ENCODE measurements around the gene CNPY2. TPM values are rescaled to one million over a fixed set of nuclear protein-coding genes. Genes with fewer than 3 reads are reported as not detected.

CNPY2 gene
- total and polyA plus RNA-seq, 4 donors = 24.6 to 163 (median 70.7) TPM

- Histone ChIP-seq H3K4me1 (ENCODE audit: control insufficient read depth in 4 of 4, insufficient read depth in 4 of 4, low read length in 3 of 4) (peaks cover 18 to 58% (median 57%) of the 10 kb centered on the region in 4 donors), H3K27me3 (ENCODE audit: control insufficient read depth in 4 of 4, insufficient read depth in 4 of 4, low read length in 3 of 4) (no peaks in the 10 kb centered on the region), H3K4me3 (ENCODE audit: low read depth in 1 of 3, low read length in 3 of 3) (no peak overlapping the region), H3K9me3 (ENCODE audit: control insufficient read depth in 4 of 4, low read length in 3 of 4) (no peaks in the 10 kb centered on the region), H3K9ac (ENCODE audit: low read depth in 1 of 2, low read length in 2 of 2) (no peak overlapping the region), H3K36me3 (ENCODE audit: control insufficient read depth in 4 of 4, insufficient read depth in 3 of 4, low read depth in 1 of 4, low read length in 3 of 4) (peaks cover 0 to 2% (median 0%) of the 10 kb centered on the region in 4 donors), H3K27ac (ENCODE audit: low read depth in 1 of 2, low read length in 2 of 2) (no peak overlapping the region)
- DNase-seq (ENCODE audit: low spot score) = no peak
- 92% methylated on average over 8 of the region's 8 CpGs for WGBS
- TF ChIP-seq HNF4A (conservative IDR thresholded peaks at IDR 0.05) (no peak), FOXA1 (IDR thresholded peaks at IDR 0.05) (no peak), RAD21 (IDR thresholded peaks at IDR 0.05) (no peak), CTCF (IDR thresholded peaks at IDR 0.05; ENCODE audit: low read depth, low read length, missing input control) (no peak), TAF1 (conservative IDR thresholded peaks at IDR 0.05) (no peak), EGR1 (IDR thresholded peaks at IDR 0.05; ENCODE audit: low read depth in 2 of 2) (no peak), RXRA (IDR thresholded peaks at IDR 0.05) (no peak), HNF4G (IDR thresholded peaks at IDR 0.05) (no peak)
These were observed 18.4 kb downstream of the CNPY2 start for GRCh38 chr12:56297400-56297799.

- H3K4me3 ChIP-seq (ENCODE audit: low read depth in 1 of 3, low read length in 3 of 3) = no peak overlapping the region
- 76% methylated on average over 5 of the region's 5 CpGs for WGBS
- H3K9me3 ChIP-seq (ENCODE audit: control insufficient read depth in 4 of 4, low read length in 3 of 4) = no peaks in the 10 kb centered on the region
- no peak for TF ChIP-seq GABPA (IDR thresholded peaks at IDR 0.05 in 1 of 2, conservative IDR thresholded peaks at IDR 0.05 in 1 of 2)
- TF ChIP-seq FOXA2 (IDR thresholded peaks at IDR 0.05) = peak; percentile 68
- TF ChIP-seq ZBTB33 (IDR thresholded peaks at IDR 0.05) = no peak
- no peak for TF ChIP-seq NR2F2 (IDR thresholded peaks at IDR 0.05)
- TF ChIP-seq RXRA (IDR thresholded peaks at IDR 0.05) = peak in 1 of 2 donors; percentile 11
- H3K27ac ChIP-seq (ENCODE audit: low read depth in 1 of 2, low read length in 2 of 2) = peak overlapping the region in 1 of 2 donors; percentile 53
- peaks cover 0 to 6% (median 2%) of the 10 kb centered on the region in 4 donors for H3K36me3 ChIP-seq (ENCODE audit: control insufficient read depth in 4 of 4, insufficient read depth in 3 of 4, low read depth in 1 of 4, low read length in 3 of 4)
- peaks cover 18 to 51% (median 46%) of the 10 kb centered on the region in 4 donors for H3K4me1 ChIP-seq (ENCODE audit: control insufficient read depth in 4 of 4, insufficient read depth in 4 of 4, low read length in 3 of 4)
- H3K27me3 ChIP-seq (ENCODE audit: control insufficient read depth in 4 of 4, insufficient read depth in 4 of 4, low read length in 3 of 4) = no peaks in the 10 kb centered on the region
- DNase-seq (ENCODE audit: low spot score) = no peak
- no peak overlapping the region for H3K9ac ChIP-seq (ENCODE audit: low read depth in 1 of 2, low read length in 2 of 2)
These were observed 19.5 kb downstream of the CNPY2 start for GRCh38 chr12:56296295-56296694.

GRCh38 chr12:56293795-56294194 lies 22.0 kb downstream of the CNPY2 start:
- H3K36me3 ChIP-seq (ENCODE audit: control insufficient read depth in 4 of 4, insufficient read depth in 3 of 4, low read depth in 1 of 4, low read length in 3 of 4) = peaks cover 0 to 14% (median 6%) of the 10 kb centered on the region in 4 donors
- TF ChIP-seq RXRA (IDR thresholded peaks at IDR 0.05) (peak in 1 of 2 donors; percentile 6), TAF1 (conservative IDR thresholded peaks at IDR 0.05) (no peak)
- DNase-seq (ENCODE audit: low spot score) = no peak
- no peaks in the 10 kb centered on the region for H3K27me3 ChIP-seq (ENCODE audit: control insufficient read depth in 4 of 4, insufficient read depth in 4 of 4, low read length in 3 of 4)
- H3K27ac ChIP-seq (ENCODE audit: low read depth in 1 of 2, low read length in 2 of 2) = no peak overlapping the region
- 52% methylated on average over 5 of the region's 5 CpGs for WGBS
- H3K9me3 ChIP-seq (ENCODE audit: control insufficient read depth in 4 of 4, low read length in 3 of 4) = no peaks in the 10 kb centered on the region
- no peak overlapping the region for H3K4me3 ChIP-seq (ENCODE audit: low read depth in 1 of 3, low read length in 3 of 3)
- peak overlapping the region in 1 of 2 donors; percentile 31 for H3K9ac ChIP-seq (ENCODE audit: low read depth in 1 of 2, low read length in 2 of 2)
- peaks cover 15 to 40% (median 32%) of the 10 kb centered on the region in 4 donors for H3K4me1 ChIP-seq (ENCODE audit: control insufficient read depth in 4 of 4, insufficient read depth in 4 of 4, low read length in 3 of 4)

All from liver (tissue), 9 donors.